SKM-1 treated with dmso at 0.1 percent for 144 hours (cell line): ENCODE measurements around the gene MYO9A.

Experiments used
- DNase-seq: peaks from one replicate; lab custom pipeline; 2025; ENCODE audit not compliant: unreplicated experiment; lab: John Stamatoyannopoulos, UW

Gene MYO9A

GRCh38 chr15:71811036-71811736, 306.8 kb downstream of the MYO9A start:
- no peak for DNase-seq

DNA sequence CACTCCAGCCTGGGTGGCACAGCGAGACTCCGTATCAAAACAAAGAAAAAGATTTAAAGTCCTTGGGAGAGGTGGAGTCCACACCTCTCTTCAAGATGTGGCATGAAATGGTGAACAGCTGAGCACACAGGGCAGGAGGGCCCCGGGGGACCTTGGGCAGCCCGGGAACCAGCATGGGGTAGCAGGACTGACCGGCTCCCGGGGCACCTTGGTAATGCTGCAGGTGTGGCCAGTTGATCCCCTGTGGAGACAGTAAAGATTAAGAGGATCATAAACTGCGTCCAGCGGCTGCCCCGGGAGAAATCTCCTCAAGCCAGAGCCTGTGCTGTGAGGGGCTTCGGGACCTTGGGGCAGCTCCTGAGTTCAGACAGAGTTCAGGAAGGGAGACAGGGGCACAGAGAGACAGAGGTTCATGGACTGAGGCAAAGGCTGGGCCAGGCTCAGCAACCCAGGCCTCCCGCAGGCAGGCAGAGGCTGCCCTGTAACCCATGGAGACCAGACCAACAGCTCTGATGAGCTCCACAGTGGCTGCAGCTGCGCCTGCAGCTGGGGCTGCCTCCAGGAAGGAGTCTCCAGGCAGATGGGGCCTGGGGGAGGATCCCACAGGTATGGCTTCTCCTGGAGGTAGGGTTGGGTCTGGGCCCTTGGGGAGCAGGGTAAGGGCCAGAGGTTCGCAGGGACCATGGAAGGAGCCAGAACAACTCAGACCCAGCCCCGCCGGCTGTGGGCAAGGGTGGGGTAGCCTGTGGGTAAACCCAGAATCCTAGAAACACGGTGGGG, 307.5 kb downstream of the MYO9A start, which contains the start of gene NR2E3:
Gene NR2E3, plus strand, starts transcription at position 299 of the 780 bp plus-strand sequence. Its CDS starts 190 bp downstream, at position 489.
- DNase-seq = no peak

GRCh38 chr15:71809346-71809745, 308.6 kb downstream of the MYO9A start:
- no peak for DNase-seq

DNA sequence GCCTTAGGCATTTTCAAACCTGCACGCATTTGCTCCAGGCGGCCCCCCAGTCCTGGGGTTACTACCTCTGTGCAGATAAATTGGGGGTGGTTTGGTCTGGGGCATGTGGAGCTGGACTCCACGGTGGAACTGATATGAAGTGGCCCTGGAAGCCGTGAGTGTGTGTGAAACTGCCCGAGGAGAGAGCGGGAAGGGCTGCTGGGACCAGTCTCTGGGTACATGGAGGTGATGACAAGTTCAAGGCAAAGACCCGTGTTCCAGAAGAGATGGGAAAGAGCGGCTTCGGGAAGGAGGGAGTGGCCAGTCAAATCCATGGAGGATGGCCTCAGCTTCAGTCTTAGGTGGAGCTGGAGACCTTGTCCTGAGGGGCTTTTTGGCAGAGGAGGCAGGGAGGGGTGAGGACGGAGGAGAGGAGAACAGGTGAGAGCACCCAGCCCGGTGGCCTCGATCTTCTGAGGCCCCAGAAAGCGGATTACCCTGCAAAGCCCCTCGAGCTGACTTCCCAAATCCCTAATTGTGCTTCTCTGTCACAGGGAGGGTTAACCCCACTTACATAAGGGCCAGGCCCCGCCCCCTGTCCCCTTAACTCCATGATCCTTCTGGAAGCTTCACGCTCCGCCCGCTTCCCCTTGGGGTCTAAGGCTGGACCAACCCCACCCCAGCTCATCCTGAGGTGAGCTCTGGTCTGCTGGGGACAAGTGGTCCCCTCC, 309.5 kb downstream of the MYO9A start:
- DNase-seq = no peak

DNA sequence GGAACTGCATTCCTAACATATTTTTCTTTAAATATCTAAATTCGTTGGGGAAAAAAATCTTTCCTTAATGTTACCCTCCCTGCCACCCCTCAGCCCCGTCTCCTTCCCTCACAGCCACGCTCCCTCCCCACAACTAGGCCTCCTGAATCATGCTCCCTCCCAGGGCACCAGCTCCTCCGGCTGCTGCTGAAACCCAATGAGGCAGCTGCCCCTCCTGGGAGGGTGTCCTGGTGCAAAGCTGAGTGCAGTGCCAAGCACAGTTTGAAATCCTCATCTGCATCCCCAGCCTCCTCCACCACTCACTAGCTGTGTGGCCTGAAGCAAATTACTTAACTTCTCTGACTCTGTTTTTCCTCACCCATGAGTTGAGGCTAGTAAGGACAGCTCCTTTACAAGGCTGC, 310.3 kb downstream of the MYO9A start:
- DNase-seq = no peak

DNA sequence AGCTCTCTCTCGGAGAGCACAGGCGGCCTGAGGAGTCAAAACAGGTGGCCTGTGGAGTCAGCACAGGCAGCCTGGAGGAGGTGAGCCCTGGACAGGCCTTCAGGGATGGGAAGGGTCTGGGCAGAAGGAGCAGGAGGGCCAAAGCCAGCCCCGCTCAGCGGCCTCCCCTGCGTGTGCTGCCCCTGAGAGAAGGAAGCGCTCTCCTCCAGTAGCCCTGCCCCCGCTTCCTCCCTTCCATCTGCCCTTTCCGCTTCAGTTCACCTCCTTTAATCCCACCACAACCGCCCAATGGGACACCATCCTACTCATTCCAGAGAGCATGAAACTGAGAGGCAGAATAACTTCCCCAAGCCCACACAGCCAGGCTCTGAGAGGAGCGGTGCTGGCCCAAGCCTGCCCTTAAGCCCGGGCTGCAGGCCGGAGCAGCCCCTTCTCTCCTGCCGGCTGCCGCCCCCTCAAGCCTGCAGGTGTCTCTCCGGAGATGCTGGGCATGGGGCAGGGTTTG, 310.8 kb downstream of the MYO9A start:
- DNase-seq = no peak

- DNase-seq = no peak
Measured at GRCh38 chr15:71806452-71806931, 311.5 kb downstream of the MYO9A start.

GRCh38 chr15:71804695-71805470, 313.1 kb downstream of the MYO9A start:
- no peak for DNase-seq

DNA sequence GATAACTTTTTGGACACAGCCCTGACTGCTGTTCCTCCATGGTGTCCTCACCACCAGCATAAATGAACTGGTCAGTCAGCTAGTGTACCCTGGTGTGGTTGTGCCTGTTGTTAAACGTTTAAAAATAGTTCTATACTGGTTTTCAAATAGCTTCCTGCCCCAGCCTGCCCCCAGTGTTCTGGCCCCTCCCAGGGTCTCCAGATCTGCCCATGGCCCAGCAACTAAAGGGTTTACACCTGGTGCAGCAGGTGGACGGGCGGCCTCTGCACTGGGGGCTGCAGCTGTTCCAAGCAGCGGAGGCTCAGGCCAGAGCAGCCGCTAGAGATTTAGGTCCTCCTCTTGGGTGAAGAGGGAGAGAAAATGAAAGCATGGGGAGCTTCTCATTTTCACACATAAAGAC, 313.7 kb downstream of the MYO9A start:
- DNase-seq = no peak

DNA sequence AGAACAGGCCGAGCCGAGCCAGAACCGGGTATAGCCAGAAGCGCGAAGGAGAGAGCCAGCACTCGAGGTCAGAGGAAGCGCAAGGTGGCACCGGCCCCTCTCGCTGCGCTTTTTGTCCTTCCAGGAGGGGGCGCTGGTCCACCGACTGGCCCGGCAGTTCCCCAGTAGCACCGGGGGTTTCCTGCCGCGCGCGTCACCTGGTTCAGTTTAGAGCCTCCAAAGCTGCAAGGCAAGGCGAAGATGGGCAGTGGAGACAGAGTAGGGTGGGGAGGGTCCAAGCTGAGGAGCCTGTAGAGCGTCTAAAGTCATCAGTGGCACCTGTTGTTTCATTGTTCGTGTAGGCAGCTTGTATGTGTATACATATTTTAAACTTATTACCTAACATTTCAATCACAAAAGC, 315.2 kb downstream of the MYO9A start:
- no peak for DNase-seq

DNA sequence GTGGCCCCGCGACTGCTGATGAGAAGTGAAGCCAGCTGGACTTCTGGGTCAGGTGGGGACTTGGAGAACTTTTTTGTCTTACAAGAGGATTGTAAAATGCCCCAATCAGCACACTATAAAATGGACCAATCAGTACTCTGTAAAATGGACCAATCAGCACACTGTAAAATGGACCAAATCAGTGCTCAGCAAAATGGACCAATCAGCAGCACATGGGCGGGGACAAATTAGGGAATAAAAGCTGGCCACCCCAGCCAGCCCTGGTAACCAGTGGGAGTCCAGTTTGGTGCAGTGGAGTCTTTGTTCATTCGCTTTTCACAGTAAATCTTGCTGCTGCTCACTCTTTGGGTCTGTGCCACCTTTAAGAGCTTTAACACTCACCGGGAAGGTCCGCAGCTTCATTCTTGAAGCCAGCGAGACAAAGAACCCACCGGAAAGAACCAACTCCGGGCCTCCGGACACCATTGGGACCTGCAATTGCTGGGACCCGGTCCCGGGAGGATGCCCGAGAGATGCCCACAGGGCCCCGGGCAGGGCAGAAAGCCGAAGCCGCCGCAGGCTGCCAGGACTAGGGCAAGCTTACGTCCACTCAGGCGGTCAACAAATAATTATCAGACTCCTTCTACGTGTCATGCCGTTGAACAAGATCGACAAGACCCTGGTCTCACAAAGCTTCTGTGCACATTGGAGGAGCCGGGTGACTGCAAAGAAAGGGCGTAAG, 315.9 kb downstream of the MYO9A start:
- no peak for DNase-seq

GRCh38 chr15:71800835-71801745, 316.9 kb downstream of the MYO9A start:
- DNase-seq = peak; percentile 26

DNA sequence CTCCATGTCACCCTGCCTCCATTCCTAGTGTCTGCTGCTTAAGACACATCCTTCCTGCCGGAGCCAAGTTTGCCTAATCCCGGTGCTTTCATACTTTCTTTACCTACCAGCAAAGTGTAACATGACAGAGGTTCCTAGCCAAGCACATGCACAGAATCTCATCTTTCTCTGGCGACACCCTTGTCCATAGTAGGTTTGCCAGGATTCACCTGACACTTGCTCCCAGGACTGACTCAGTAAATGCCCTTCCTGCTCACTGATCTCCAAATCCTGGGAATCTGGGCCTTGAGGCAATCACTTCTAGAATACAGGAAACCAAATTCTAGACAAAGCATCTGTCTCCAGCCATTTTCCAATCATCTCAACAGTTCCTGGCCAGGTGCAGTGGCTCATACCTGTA, 317.8 kb downstream of the MYO9A start:
- DNase-seq = no peak

DNA sequence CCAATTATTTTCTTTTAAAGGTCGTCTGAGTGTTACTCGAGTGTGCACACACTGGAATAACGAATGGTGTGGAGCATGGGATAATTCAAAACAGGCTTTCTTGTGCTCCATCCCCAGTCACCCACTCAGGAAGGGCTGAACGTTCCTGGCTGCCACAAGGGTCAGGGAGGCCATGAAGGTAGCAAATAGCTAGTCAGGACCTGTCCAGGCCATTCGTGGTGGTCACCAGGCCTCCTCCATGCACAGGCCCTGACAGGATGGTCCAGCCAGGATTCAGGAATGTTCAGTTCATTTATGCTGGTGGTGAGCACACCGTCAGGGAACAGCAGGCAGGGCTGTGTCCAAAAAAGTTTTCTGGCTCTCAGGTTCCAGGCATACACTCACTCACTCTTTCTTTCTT, 319.3 kb downstream of the MYO9A start:
- no peak for DNase-seq

DNA sequence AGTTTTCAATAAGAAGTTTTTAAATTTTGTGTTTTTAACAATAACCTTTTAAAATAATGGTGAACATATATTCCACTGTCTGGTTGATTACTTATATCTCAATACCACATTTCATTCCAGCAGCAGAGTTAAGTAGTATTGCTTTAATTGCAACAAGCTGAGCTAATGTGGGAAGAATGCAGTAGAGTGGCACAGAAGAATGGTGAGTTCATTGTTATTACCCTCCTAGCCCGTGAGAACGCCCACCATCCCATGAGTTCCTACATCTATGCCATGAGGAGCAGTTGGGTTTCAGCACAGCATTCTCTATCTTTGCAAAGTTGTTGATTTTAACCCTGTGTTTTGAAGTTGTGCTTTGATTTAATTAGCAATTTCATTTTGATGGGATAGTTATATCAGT, 325.4 kb downstream of the MYO9A start:
- no peak for DNase-seq

DNA sequence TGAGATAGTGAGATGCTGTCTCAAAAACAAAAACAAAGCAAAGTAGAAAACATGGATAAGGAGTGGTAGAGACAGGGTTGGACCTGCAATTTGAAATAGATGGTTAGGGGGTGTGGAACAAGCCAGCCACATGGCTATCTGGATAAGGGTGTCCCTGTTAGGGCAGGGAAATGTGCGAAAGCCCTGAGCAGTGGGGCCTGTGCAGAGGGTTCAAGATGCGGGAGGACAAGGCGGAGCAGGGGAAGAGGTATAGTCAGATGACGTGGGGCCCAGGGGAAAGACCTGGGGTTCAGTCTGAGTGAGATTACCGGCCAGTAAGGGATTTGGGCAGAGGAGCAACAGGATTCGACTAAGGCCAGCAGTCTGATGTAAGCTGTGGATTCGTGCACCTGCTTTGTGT, 326.0 kb downstream of the MYO9A start:
- DNase-seq = no peak

GRCh38 chr15:71790081-71790480, 327.9 kb downstream of the MYO9A start:
- DNase-seq = no peak

DNA sequence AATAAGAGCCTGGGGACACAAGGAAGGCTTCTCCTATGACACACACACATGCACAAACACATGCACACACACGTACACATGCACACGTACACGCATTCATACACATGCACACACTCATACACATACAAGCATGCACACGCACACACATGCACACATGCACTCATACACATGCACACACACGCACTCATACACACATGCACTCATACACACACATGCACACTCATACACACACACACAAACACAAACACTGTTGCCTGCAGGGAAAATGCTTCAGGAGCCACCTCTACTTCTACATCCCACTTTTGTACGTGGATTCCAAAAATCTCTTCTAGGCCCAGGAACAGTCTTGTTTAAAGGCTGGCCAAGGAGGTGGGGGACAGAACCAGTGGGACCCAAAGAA, 328.3 kb downstream of the MYO9A start:
- no peak for DNase-seq
